ENCODE results near the gene NPPC.
"Not testable (repeated sequence)": the region's sequence is repeated elsewhere in the genome, so short reads cannot be mapped to it uniquely, and the experiment has no call there.

DNA sequence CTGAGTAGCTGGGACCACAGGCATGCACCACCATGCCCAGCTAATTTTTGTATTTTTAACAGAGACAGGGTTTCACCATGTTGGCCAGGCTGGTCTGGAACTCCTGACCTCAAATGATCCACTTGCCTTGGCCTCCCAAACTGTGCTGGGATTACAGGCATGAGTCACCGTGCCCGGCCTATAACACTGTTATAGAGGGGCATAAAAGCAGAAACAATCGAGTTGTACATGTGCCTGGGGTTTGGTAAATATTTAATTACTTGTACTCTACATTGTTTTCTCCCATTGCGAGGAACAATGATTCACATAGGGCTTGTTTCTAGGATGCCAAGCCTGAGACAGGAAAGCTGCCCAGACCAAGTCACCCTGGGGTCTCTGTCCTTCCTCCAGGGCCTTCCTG, 45.8 kb downstream of the NPPC start:
- TF ChIP-seq GTF2F1 (IDR thresholded peaks at IDR 0.05; ENCODE audit: borderline replicate concordance, low read depth, low read length); RFX5 (IDR thresholded peaks at IDR 0.05; ENCODE audit: borderline replicate concordance, low read depth, low read length); POLR2A (IDR thresholded peaks at IDR 0.05; ENCODE audit: control extremely low read depth in 1 of 2, low read depth in 2 of 2, low read length in 2 of 2); CBX8 (IDR thresholded peaks at IDR 0.05; ENCODE audit: borderline replicate concordance, low read depth, low read length); CTCF (IDR thresholded peaks at IDR 0.05; ENCODE audit: control extremely low read depth in 1 of 3, insufficient read depth in 1 of 3, low read depth in 1 of 3, low read length in 3 of 3); SIN3A (conservative IDR thresholded peaks at IDR 0.05 in 1 of 2, IDR thresholded peaks at IDR 0.05 in 1 of 2; ENCODE audit: low read depth in 1 of 2, low read length in 2 of 2); RXRA (IDR thresholded peaks at IDR 0.05; ENCODE audit: insufficient read depth, low read depth, low read length); MAX (IDR thresholded peaks at IDR 0.05): not testable (repeated sequence)

Measured in H1 (cell line).